Measurements from ENCODE around the gene ISM1. TPM values are rescaled to one million over a fixed set of nuclear protein-coding genes. Genes with fewer than 3 reads are reported as not detected.
"Not testable (repeated sequence)": the region's sequence is repeated elsewhere in the genome, so short reads cannot be mapped to it uniquely, and the experiment has no call there.

The ISM1 gene
- total RNA-seq, 2 donors from 2014 or later = 25.8 to 42.7 TPM

DNA sequence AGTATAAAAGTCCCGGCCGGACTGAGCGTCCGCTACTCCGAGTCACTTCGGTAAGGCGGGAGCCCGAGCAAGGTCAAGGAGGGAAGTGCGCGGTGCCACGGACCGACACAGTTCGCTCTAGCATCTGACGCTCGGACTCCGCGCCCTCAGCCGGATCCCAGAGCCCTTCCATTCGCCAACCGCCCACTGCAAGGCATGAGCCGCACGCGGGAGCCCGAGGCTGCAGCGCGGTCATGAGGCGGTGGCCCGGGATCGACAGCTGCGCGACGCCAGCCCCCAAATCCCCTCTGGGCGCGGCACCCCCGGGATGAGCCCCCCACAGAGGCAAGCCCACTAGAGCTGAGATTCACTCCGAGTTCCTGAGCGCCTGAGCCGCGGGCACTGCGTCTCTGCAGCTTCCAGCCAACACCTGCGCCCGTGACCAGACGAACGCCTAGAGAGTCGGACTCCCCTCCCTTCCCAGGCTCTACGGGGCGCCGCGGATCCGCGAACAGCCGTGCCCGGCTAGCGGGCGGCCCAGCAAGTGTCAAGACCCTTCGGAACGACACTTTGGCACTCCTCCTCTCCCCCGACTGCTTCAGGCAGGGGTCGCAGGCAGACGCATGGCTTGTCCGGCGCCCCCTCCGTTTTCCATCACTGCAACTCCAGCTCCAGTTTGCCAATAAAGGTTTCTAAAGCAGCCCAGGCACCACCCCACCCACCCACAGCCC is 725 bp upstream of the ISM1 start:
- intact Hi-C loops (cut with DNase I) = no loop called here
- DNase-seq (ENCODE audit: low spot score) = peak; percentile 94

DNA sequence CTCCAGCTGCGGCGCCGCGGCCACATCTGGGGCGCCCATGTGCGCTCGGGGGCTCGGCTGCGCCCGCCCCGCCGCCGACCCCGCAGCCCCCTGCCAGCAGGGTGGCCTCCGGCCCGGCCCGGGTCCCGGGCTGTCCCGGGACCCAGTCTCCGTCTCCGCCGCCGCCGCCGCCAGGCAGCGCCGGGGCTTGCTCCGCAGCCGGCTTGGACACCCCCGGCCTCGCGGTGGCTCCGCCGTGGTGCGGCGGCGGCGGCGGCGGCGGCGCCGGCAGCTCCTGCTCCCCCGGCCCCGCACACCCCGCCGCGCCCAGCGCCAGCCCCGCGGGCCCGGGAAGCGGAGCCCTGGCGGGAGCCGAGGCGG is 219 bp downstream of the ISM1 start:
- no peak for DNase-seq (ENCODE audit: low spot score)
- intact Hi-C loops (cut with DNase I) = no loop called here

DNA sequence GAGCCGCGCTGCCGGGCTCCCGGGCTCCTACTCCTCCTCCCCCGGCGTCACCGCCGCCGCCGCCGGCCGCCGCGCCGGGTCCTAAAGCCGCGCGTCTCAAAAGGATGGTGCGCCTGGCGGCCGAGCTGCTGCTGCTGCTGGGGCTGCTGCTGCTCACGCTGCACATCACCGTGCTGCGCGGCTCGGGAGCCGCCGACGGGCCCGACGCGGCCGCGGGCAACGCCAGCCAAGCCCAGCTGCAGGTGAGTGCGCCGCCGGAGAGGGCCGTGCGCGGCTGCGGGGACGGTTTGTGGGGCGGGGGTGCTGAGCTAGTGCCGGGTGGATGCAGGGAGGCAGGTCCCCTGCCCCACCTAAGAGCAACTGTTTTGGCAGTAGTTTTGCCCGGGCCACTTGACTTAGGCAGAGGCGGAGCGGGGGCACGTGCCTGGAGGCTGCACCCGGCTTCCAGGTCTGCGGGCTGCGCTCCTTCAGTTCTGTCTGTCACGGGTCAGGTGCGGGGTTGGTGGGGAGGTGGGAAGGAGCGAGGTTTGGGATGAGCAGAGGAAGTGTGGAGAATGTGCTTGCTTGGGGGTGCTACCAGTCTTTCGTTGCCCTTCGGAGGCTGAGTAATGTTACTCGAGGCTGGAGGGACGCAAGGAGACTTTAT is 722 bp downstream of the ISM1 start:
- peak; percentile 86 for DNase-seq (ENCODE audit: low spot score)
- intact Hi-C loops (cut with DNase I) = no loop called here

DNA sequence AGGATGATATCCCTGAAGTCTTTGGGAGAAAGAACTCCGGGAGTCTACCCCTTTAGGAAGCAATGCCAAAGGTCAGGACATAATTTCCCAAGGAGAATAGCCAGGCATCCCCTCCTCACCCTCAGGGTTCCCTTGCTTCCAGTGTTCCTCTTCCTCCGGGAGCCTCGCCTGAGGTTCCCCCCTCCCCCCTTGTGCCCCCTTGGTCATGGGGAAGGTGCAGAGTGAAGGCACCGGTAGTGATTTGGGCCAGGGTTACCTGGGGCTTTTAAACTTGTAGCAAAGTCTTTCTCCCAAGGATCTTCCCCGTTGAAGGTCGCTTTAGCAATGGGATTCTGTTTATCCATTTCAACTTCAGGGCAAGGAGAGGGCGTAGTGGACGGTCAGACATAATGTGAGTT is 1.2 kb downstream of the ISM1 start:
- no peak for DNase-seq (ENCODE audit: low spot score)
- intact Hi-C loops (cut with DNase I) = no loop called here

DNA sequence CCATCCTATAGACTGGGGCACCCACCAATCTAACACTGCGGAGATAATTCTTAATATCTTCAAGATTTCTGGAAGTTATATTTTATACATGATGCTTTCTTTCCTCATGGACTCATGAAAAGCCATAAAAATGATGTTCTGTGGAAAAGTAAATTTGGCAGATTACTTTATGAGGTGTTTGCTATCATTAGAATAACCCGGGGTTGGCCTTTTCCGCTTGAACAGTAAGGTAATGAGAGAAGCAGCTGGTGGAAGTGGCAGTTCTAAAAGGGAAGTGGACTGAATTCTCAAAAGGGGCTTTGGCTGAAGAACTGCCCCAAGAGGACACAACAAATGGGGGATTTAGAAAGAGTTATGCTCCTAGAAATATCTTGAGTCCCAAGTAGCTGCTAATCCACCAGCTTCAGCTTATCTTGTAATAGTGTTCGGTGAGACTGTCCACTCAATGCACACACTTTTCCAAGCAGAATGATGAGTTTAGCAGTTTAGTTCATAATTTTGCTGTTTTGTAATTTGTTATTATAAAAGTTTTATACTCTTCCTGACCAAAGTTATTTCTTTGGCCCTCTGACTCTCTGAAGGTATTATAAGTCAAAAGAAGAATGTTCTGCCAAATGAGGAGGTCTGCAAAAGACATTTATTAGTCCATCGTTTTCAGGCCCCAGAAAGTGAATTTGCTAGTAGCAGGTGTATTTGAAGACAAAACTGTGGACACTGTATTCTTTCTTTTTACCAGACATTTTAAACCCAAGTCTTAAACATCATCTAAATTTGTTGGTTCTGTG is 2.9 kb downstream of the ISM1 start:
- intact Hi-C loops (cut with DNase I) = no loop called here
- DNase-seq (ENCODE audit: low spot score) = no peak

DNA sequence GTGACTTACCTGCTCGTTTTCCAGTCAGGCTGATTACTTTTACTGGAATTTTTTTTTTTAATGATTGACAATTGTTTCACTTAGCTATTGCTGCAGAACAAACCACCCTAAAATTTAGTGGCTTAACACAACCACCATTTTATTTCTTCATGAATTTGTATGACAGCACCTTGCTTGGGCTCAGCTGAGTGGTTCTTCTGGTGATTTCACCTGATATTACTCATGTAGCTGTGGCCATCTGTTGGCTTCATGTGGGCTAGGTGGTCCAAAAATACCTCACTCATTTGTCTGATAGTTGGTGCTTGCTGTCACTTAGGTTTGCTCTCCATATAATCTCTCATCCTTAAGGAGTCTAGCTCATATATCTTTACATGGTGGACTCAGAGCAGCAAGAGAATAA is 5.3 kb downstream of the ISM1 start:
- intact Hi-C loops (cut with DNase I) = no loop called here
- DNase-seq (ENCODE audit: low spot score) = no peak

DNA sequence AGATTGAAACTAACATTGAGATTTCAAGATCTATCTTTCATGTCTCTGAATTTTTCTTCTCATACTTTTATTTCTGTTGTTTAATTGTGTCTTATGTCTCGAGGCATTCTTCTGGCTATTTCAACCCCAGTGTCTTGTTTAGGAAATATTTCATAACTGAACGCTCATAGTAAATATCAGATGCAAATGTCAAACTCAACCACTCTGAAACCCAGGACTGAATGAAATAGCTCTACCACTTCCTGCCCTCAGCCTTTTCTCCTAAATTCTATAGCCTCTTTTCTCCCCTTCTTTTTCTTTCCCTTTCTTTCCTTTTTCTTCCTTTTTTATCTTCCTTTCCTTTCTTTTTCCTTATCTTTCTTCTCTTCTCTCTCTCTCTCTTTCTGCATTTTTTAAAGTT is 7.7 kb downstream of the ISM1 start:
- intact Hi-C loops (cut with DNase I) = no loop called here

DNA sequence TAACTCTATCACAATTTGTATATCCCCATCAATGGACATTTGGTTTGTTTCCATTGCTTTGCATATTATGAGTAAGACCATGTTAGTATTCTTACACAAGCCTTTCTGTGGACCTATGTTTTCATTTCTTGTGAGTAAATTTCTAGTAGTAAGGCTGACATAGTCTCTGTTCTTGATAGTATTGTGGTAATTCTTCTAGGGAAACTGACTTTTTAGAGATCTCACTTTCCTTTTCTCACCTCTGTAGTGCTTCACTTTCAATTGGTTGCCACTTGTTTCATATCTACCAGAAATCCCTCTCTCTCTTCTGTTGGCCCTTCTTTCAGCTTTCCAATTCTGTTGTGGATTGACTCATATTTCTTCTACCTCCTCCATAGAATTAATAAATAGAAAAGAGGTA is 8.5 kb downstream of the ISM1 start:
- intact Hi-C loops (cut with DNase I) = no loop called here
- no peak for DNase-seq (ENCODE audit: low spot score)

More for the DNA sequence above, 7.7 kb downstream of the ISM1 start:
- DNase-seq (ENCODE audit: low spot score) = no peak

DNA sequence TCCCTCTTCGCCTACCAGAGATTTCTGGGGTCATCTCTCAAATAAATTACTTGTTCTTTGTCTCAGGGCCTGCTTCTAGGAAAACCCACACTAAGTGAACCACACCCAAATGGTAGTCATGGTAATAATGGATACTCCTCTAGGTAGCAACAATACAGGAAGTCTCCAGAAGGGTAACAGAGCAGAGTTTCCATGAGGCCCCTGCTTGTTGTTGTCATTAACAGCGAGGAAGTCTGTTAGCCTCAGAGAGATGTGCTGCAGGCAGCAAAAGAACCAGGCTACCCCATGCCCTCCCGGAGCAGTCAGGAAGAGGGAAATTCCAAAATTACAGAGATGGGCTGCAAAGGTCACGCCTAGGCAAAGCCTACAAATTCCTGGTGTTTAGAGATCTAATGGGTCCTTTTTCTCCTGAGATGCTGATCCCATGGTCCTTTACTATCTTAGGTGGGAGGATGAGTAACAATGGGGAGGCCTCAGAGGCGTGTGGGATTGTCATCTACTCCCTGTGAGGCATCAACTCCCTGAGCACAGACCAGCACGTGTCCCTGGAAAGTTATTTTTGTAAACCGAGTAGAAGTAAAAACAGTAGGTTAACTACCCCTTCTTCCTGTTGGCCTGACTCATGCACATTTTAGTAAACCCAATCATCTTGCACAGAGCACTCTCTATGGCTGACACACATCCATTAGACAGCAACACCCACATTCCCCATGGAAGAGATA is 10.1 kb downstream of the ISM1 start:
- no peak for DNase-seq (ENCODE audit: low spot score)

DNA sequence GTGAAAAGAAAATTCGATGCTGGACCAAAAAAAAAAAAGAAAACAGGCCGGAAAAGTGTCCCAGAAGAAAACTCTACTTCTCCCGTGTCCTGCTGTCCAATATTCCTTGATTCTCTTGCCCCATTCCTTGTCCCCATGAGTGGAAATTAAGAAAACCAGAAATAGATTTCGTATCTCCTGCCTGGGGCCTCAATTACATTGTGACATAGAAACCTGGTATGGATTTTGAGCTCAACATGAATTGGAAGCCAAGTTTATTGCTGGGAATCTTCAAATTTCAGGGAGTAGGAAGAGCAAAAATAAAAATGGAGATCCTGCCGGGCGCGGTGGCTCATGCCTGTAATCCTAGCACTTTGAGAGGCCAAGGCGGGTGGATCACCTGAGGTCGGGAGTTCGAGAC is 11.9 kb downstream of the ISM1 start:
- no peak for DNase-seq (ENCODE audit: low spot score)
- intact Hi-C loops (cut with DNase I) = no loop called here

More for the DNA sequence above, 10.1 kb downstream of the ISM1 start:
- intact Hi-C loops (cut with DNase I) = no loop called here

DNA sequence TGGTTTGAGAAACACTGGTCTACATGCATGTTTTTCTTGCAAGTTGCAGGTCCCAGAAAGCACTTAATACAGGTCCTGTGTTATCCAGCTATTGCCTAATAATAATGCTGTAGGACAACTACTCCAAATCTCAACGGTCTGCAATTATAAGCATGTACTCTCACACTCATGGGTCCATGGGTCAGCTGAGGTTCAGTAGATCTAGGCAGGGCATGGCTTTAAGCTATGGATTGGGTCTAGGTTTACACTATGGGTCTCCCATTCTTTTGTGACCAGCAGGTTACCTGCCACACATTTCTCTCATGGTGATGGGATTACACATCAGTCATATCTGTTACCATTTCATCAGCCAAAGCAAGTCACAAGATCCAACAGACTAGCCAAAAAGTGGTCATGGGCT is 13.9 kb downstream of the ISM1 start:
- DNase-seq (ENCODE audit: low spot score) = no peak
- intact Hi-C loops (cut with DNase I) = no loop called here

DNA sequence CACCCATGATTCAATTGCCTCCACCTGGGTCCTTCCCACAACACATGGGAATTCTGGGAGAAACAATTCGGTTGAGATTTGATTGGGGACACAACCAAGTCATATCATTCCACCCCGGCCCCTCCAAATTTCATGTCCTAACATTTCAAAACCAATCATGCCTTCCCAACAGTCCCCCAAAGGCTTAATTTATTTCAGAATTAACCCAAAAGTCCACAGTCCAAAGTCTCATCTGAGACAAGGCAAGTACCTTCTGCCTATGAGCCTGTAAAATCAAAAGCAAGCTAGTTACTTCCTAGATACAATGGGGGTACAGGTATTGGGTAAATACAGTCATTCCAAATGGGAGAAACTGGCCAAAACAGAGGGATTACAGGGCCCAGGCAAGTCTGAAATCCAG is 15.3 kb downstream of the ISM1 start:
- DNase-seq (ENCODE audit: low spot score) = not testable (repeated sequence)

DNA sequence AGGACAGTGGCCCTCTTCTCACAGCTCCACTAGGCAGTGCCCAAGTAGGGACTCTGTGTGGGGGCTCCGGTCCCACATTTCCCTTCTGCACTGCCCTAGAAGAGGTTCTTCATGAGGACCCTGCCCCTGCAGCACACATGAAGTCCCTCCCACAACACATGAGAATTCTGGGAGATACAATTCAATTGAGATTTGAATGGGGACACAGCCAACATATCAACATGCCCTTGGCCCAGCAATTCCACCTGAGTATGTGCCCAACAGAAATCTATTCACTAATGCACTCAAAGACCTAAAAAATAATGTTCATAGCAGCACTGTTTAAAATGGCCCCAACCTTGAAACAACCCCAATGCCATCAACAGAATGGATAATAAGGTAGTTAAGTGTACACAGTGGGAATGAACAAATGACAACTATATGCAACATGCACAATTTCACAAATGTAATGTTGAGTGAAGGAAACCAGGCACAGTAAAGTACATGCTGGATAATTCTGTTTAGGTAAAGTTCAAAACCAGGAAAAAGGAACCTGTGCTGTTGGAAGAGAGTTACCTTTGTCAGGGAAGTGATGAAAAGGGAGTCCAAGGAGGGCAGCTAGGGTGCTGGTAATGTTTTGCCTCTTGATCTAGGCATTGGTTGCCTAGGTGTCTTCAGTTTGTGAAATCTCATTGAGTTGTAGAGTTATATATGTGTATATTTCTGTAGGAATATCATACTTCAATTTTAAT is 16.1 kb downstream of the ISM1 start:
- intact Hi-C loops (cut with DNase I) = no loop called here
- DNase-seq (ENCODE audit: low spot score) = no peak

More for the DNA sequence above, 15.3 kb downstream of the ISM1 start:
- intact Hi-C loops (cut with DNase I) = not testable (repeated sequence)

DNA sequence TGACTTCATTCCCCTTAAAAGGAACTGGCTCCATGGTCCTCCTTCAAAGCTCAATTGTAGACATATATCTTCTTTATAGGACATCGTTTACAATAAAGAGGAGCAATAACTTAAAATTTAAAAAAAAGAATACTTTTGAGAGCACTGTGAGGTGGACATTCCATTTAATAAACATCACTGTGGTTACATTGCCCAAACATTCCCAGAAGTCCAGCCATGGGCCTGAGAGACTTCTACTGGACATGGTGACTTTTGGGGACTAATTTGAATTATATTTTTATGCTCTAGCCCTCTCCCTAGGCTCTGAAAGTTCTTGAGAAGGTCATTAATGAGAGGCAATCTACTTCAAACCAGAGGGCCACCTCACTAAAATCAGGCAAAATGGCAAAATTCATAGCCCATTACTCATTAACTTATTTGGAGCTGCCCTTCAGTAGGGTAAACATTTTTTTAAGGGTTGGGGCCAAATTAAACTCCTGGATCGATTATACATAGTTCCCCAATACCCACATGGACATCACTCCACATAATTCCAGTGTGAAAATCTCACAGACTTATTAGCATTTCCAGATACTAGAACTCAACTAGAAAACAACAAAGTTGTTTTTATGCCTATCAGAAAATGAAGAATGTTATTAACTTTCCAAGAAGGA is 17.1 kb downstream of the ISM1 start:
- intact Hi-C loops (cut with DNase I) = no loop called here
- DNase-seq (ENCODE audit: low spot score) = no peak

DNA sequence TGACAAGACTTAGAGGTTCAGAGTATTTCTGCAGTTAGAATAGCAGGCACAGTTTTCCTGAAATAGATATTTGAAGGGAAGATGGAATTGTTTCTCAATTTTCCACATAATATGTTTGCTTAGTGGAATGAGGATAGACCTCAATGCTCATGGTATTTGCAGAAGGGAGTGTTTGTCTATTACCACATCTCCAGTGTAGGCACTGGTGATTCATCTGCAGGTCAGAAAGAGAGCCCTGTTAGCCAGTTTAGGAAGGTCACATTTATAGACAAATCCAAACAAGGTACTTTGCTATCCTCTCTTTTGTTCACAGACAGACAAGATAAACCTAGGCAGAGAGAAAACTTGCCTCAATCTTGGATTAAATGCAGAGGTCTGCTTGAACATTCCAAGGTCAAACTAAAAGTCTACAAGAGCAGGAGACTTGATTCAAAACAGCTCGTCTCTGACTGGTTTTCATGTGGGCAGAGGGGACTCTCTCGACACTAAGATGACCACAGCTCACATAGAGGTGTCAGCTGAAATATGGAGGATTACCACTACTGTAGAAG is 22.8 kb downstream of the ISM1 start:
- intact Hi-C loops (cut with DNase I) = no loop called here
- no peak for DNase-seq (ENCODE audit: low spot score)

DNA sequence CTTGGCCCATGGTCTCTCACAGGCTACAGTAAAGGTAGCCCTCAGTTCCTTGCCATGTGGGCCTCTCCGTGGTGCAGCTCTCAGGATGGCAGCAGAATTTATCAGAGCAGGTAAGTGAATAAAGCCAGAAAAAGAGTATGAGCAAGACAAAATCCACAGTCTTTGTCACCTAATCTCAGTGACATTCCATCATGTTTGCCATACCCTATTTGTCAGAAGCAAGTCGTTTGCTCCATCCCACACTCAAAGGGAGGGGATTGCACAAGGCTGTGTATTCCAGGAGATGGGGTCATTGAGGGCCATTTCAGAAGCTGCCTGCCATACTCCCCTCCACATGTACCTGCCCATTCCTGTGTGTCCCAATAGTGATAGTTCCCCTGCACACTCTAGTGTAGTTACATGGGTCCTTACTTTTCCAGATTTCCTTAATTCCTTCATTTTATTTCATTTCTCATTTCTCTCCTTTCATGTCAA is 24.2 kb downstream of the ISM1 start:
- intact Hi-C loops (cut with DNase I) = no loop called here
- no peak for DNase-seq (ENCODE audit: low spot score)

DNA sequence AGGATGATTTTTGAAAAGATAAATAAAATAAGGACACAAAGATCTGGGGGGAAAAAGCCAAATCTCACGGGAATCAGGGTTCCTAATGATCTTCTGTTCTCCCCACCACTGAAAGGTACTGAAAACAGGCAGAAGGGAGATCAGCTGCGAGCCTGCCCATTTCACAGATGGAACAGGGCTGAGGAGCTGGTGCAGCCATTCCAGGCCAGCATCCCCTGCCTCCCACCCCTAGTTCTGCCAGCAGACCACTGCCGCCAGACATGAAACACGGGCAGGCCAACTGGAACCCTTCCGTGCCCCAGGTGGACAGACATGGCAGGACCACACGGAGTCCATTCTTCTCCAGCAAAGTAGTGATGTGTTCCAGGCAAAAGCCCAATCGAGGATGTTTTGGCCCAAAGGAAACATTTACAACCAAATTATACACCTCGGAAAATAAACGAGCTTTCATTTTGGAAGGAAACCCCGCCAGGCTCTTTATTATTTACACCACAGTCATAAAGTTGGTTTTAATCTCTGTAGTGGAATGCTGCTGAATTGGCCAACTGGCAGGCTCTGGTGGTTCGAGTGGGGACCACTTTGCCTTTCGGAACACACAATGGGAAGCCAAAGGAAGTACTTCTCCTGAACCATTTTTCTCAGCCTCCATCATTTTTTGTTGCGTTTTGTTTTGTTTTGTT is 28.2 kb downstream of the ISM1 start:
- intact Hi-C loops (cut with DNase I) = no loop called here
- DNase-seq (ENCODE audit: low spot score) = no peak

DNA sequence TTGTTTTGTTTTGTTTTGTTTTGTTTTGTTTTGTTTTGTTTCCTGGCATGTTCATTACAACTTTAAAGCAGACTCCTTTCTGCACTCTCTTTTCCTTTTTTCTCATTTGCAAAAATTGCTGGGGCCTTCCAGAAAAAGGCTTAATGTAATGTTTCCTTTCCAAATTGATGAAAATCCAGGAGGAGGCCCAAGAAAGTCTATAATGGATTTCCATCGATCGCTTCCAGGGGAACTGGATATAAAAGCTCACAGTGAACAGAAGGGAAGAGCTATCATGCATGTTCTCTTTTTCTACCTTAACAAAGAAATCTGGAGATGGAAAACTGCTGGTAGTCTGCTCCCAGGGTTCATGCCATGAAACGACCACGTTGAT is 28.7 kb downstream of the ISM1 start:
- intact Hi-C loops (cut with DNase I) = no loop called here
- no peak for DNase-seq (ENCODE audit: low spot score)

Measured in posterior vena cava (tissue), 2 donors.